ENCODE data around the gene MPV17L2. TPM values are rescaled to one million over a fixed set of nuclear protein-coding genes. Genes with fewer than 3 reads are reported as not detected.
"Not testable (repeated sequence)": the region's sequence is repeated elsewhere in the genome, so short reads cannot be mapped to it uniquely, and the experiment has no call there.

MPV17L2 gene
- total RNA-seq, 1 donor from 2014 or later = 9.5 TPM

- Histone ChIP-seq H3K27me3 (ENCODE audit: control insufficient read depth, insufficient read depth, low read length) (no peaks in the 10 kb centered on the region), H3K4me3 (ENCODE audit: low read depth, low read length) (no peak overlapping the region), H3K36me3 (ENCODE audit: control insufficient read depth, insufficient read depth, low read length) (no peaks in the 10 kb centered on the region)
- peak; percentile 54 for TF ChIP-seq CTCF (IDR thresholded peaks at IDR 0.05; ENCODE audit: insufficient read depth, low read length, severe bottlenecking)
- DNase-seq (ENCODE audit: low read depth) = no peak
- FAIRE-seq = no peak
These were observed 15.3 kb downstream of the MPV17L2 start for GRCh38 chr19:18208098-18208951.

- FAIRE-seq; H3K27me3 ChIP-seq (ENCODE audit: control insufficient read depth, insufficient read depth, low read length); H3K4me3 ChIP-seq (ENCODE audit: low read depth, low read length); H3K36me3 ChIP-seq (ENCODE audit: control insufficient read depth, insufficient read depth, low read length); DNase-seq (ENCODE audit: low read depth): not testable (repeated sequence)
These were observed 16.9 kb downstream of the MPV17L2 start for GRCh38 chr19:18209912-18210311.

GRCh38 chr19:18211683-18212082 lies 18.7 kb downstream of the MPV17L2 start:
- FAIRE-seq (no peak), DNase-seq (ENCODE audit: low read depth) (no peak)
- Histone ChIP-seq H3K4me3 (ENCODE audit: low read depth, low read length) (no peak overlapping the region), H3K36me3 (ENCODE audit: control insufficient read depth, insufficient read depth, low read length) (no peaks in the 10 kb centered on the region), H3K27me3 (ENCODE audit: control insufficient read depth, insufficient read depth, low read length) (no peaks in the 10 kb centered on the region)
- no peak for TF ChIP-seq CTCF (IDR thresholded peaks at IDR 0.05; ENCODE audit: insufficient read depth, low read length, severe bottlenecking)

- FAIRE-seq = no peak
- H3K4me3 ChIP-seq (ENCODE audit: low read depth, low read length) = no peak overlapping the region
These were observed 21.9 kb downstream of the MPV17L2 start for GRCh38 chr19:18214779-18215433.

GRCh38 chr19:18216789-18217188 lies 23.8 kb downstream of the MPV17L2 start:
- Histone ChIP-seq H3K27me3 (ENCODE audit: control insufficient read depth, insufficient read depth, low read length) (peaks cover 3% of the 10 kb centered on the region), H3K4me3 (ENCODE audit: low read depth, low read length) (no peak overlapping the region), H3K36me3 (ENCODE audit: control insufficient read depth, insufficient read depth, low read length) (no peaks in the 10 kb centered on the region)
- TF ChIP-seq CTCF (IDR thresholded peaks at IDR 0.05; ENCODE audit: insufficient read depth, low read length, severe bottlenecking) = no peak
- DNase-seq (ENCODE audit: low read depth) = no peak
- FAIRE-seq = no peak

More at GRCh38 chr19:18214779-18215433, 21.9 kb downstream of the MPV17L2 start:
- peak; percentile 65 for DNase-seq (ENCODE audit: low read depth)
- TF ChIP-seq CTCF (IDR thresholded peaks at IDR 0.05; ENCODE audit: insufficient read depth, low read length, severe bottlenecking) = no peak
- Histone ChIP-seq H3K27me3 (ENCODE audit: control insufficient read depth, insufficient read depth, low read length) (peaks cover 3% of the 10 kb centered on the region), H3K36me3 (ENCODE audit: control insufficient read depth, insufficient read depth, low read length) (no peaks in the 10 kb centered on the region)

GRCh38 chr19:18218159-18218558 lies 25.1 kb downstream of the MPV17L2 start:
- Histone ChIP-seq H3K27me3 (ENCODE audit: control insufficient read depth, insufficient read depth, low read length) (peaks cover 3% of the 10 kb centered on the region), H3K4me3 (ENCODE audit: low read depth, low read length) (no peak overlapping the region), H3K36me3 (ENCODE audit: control insufficient read depth, insufficient read depth, low read length) (no peaks in the 10 kb centered on the region)
- FAIRE-seq (no peak), DNase-seq (ENCODE audit: low read depth) (no peak)
- no peak for TF ChIP-seq CTCF (IDR thresholded peaks at IDR 0.05; ENCODE audit: insufficient read depth, low read length, severe bottlenecking)
